SJSA1 (cell line): ENCODE data around the gene EVX2. TPM values are rescaled to one million over a fixed set of nuclear protein-coding genes. Genes with fewer than 3 reads are reported as not detected.

Experiments
- DNase-seq, 2 experiments: peaks; one replicate each; pipeline ENCODE4 v3.0.0-alpha.2; 2015 to 2020; ENCODE audit warnings: low spot score in 2 of 2, low read depth in 1 of 2
- H3K27ac ChIP-seq: fragments of 250-450 bp; sonication (Bioruptor Pico); 2 replicates; pipeline ENCODE4 v1.5.1; 2020; ENCODE audit warnings: mild to moderate bottlenecking, moderate library complexity
- H3K27me3 ChIP-seq: fragments of 250-450 bp; sonication (Bioruptor Pico); replicated peaks from 2 replicates; pipeline ENCODE4 v1.5.1; 2020; ENCODE audit warnings: mild to moderate bottlenecking, moderate library complexity
- H3K36me3 ChIP-seq: fragments of 250-450 bp; sonication (Bioruptor Pico); 2 replicates; pipeline ENCODE4 v1.5.1; 2020; ENCODE audit warnings: mild to moderate bottlenecking
- H3K4me1 ChIP-seq: fragments of 250-450 bp; sonication (Bioruptor Pico); replicated peaks from 2 replicates; pipeline ENCODE4 v1.6.1; 2021; ENCODE audit warnings: mild to moderate bottlenecking
- H3K4me3 ChIP-seq: fragments of 250-450 bp; sonication (Bioruptor Pico); 2 replicates; pipeline ENCODE4 v1.5.1; 2020; ENCODE audit warnings: mild to moderate bottlenecking
- H3K9me3 ChIP-seq: fragments of 250-450 bp; sonication (Bioruptor Pico); replicated peaks from 2 replicates; pipeline ENCODE4 v1.5.1; 2020; ENCODE audit warnings: mild to moderate bottlenecking
- total RNA-seq: library from RNA; depleted of rRNA; stranded (reverse); fragments of >200 nt; shearing (Covaris generic); gene quantifications from 2 replicates; pipeline ENCODE4 v1.2.3, GENCODE V29; 2014

The EVX2 gene
- total RNA-seq, 1 experiment from 2014 or later = not detected

DNA sequence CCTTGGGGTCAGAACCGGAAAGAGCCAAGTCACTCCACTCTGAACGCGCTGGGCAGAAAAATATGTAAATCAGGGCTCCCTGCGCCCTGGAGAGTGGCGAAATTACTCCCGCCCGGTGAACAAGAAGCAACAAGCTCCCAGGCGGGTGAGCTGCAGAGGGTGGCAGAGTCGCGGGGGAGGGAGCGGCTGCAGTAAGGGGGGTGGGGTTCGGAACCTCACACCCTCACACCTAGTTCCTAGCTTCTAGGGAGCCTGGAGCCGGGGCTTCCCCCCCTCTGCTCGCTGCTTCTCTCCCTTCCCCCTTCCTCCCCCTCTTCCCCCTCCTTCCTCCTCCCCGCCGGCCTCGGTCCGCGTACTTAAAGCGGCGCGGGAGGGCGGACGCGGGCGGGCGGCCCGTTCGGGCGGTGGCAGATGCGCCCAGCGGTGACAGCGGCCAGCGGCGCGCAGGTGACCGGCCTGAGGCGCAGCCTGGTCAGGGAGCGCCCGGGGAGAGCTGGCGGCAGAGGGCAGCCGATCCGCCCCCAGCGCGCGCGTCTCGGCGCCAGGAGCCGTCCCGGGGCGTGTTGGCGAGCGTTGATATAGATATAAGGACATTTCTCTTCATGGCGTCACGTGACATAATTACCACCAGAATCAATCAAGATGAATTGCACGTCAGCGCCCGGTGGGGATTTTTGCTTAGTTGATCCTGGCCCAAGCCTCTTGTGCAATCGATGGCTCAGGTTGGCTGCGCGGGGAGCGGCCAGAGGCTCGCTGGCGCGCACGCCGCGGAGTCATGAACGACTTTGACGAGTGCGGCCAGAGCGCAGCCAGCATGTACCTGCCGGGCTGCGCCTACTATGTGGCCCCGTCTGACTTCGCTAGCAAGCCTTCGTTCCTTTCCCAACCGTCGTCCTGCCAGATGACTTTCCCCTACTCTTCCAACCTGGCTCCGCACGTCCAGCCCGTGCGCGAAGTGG is 23.1 kb upstream of the EVX2 start, which contains the start of gene HOXD11:
TSS of gene HOXD11 (plus strand) at position 700 of the 959 bp plus-strand sequence. CDS start at position 776, 76 bp downstream.
- peaks cover 9% of the 10 kb centered on the region for H3K4me1 ChIP-seq
- H3K9me3 ChIP-seq = peaks cover 4% of the 10 kb centered on the region; the same call in 1 of the 2 replicates
- H3K4me3 ChIP-seq = no peak within 1 kb of the TSS
- H3K27ac ChIP-seq = no peak within 1 kb of the TSS
- no peaks in the 10 kb centered on the region for H3K36me3 ChIP-seq
- peak in 1 of 2 experiments; percentile 19 for DNase-seq
- H3K27me3 ChIP-seq = peaks cover 60% of the 10 kb centered on the region

DNA sequence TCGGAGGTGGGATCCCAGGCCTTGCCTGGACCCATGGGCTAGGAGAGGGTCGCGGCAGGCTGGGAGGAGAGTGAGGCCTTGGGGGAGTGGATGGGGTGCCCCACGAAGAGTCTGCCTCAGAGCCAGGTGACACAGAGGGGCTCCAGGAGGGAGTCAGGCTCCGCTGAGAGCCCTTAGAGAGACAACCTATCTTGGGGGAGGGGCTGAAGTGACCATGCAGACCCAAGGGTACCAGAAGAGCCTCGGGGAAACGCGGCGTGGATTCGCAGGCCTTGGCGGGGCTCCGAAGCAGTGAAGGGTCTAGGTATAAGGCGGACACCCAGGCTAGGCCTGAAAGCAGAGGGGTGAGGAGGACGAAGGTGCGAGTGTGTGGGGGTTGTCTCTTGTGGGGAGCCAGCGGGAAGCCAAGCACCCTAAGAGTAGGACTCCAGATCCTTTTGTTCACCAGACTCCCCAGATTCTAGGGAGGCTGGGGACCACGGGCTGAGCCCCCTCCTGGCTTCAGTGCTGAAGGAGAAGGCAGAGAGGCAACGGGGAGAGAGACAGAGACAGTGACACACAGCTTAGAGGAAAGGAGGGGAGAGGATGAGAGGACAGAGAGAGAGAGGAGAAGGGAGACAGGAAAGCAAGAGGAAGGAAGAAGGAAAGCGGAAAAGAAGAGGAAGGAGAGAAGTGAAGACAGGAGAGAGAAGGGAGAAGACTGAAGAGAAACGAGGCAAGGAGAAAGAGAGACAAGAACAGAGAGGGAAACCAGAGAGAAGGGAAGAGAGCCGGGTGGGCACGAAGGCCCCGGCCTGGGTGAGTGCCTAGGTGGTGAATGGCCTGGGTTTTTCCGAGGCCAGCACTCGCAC is 22.2 kb upstream of the EVX2 start:
- Histone ChIP-seq H3K36me3 (no peaks in the 10 kb centered on the region), H3K9me3 (peaks cover 4% of the 10 kb centered on the region; the same call in 1 of the 2 replicates), H3K4me3 (no peak overlapping the region), H3K27me3 (peaks cover 52% of the 10 kb centered on the region), H3K27ac (no peak overlapping the region), H3K4me1 (peaks cover 9% of the 10 kb centered on the region)
- no peak for DNase-seq

DNA sequence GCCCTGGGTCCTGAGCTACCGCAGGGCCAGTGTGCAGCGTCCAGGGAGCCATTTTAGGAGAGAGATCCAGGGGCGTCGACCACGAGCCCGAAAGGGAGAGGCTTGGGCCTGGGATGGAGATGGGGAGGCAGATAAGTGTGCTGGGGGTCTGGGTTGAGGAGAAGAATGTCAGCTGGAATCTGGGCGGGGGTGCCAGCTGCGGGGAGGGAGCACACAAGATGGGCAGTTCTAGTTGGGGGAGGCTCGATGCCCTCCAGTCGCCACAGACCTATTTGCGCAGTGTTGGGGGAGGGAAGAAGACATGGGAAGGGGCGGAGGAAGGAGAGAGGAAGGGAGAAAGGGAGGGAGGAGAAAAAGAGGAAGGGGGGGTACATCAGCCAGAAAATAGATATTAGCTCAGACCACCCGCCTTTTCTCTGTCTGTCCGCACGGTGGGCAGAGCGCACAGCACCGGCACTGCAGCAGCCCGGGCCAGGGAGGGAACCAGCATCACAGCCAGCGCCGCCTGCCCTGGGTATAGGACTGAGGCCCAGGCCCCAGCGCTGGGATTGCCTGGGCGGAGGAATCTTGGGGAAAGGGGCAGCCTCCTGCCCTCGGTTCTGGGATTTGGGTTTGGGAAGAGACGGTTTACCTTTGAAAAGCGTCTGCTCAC is 21.4 kb upstream of the EVX2 start:
- Histone ChIP-seq H3K27ac (no peak overlapping the region), H3K27me3 (peaks cover 44% of the 10 kb centered on the region)

DNA sequence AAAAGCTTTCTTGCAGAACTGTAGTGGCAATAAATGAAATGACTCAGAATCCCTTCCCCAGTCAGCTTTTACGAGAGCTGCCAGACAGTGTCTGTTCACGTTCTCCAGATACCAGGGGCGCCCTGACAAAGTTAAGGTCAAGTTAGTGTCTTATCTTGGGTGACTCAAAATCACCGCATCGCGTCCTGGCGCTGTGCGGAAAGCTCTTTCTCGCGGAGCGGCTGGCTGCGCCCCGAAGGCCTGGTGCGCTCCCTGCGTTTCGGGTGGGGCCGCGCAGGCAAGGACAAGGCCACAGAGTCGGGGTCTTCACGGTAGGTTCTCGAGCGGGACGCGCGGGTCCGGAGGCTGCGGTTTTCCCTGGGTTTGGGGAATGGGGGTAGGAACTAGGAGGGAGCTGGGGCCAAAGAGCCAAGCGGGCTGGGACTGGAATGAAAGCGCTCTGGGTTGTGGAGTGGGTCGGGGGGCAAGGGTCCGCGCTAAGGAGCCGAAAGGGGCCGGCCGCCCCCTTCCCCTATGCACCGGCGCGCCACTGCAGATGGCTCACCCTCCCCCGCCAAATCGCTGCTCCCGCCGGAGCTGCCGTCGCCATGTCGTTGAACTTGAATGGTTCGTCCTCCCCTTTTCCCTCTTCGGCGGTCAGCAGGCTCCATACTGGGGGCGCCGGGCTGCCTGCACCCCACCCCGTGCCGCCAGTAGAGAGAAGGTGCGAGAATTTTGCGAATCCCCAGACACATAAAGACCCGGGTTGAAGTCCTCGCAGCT is 20.7 kb upstream of the EVX2 start:
- H3K27me3 ChIP-seq = peaks cover 39% of the 10 kb centered on the region
- DNase-seq = no peak
- H3K27ac ChIP-seq = no peak overlapping the region
- H3K4me3 ChIP-seq = no peak overlapping the region
- H3K36me3 ChIP-seq = no peaks in the 10 kb centered on the region
- H3K9me3 ChIP-seq = peaks cover 4% of the 10 kb centered on the region; the same call in 1 of the 2 replicates
- H3K4me1 ChIP-seq = peaks cover 9% of the 10 kb centered on the region

More for the DNA sequence above, 21.4 kb upstream of the EVX2 start:
- no peak for DNase-seq
- no peaks in the 10 kb centered on the region for H3K36me3 ChIP-seq
- peaks cover 9% of the 10 kb centered on the region for H3K4me1 ChIP-seq
- H3K9me3 ChIP-seq = peaks cover 4% of the 10 kb centered on the region; the same call in 1 of the 2 replicates
- no peak overlapping the region for H3K4me3 ChIP-seq

DNA sequence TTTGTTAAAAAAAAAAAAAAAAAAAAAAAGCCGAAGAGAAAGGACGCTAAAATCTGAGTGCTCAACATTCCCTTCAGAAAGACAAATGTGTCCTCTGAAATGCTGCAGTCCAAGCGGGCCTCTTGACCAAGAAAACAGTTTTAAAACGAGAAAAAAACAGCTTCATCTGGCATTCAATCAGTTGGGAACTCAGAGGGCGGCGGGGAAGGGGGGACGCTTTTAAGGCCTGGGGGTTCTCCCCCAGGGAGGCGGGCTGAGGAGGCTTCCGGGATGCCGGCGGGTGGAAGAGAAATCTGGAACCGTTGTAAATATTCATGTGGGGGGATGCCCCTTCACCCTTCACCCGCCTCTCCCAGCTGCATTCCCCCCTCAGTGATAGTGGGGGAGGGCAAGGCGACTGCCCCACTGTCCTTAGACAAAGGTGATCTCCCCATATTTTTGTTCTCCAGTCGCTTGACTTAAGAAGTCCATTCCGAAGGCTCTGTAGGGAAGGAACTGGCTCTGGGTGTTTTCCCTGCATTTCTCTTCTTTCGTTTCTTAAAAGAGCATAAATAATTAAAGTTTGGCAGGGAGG is 20.1 kb upstream of the EVX2 start:
- Histone ChIP-seq H3K9me3 (peaks cover 4% of the 10 kb centered on the region; the same call in 1 of the 2 replicates), H3K27ac (no peak overlapping the region), H3K4me3 (no peak overlapping the region), H3K27me3 (peaks cover 37% of the 10 kb centered on the region), H3K4me1 (peaks cover 9% of the 10 kb centered on the region), H3K36me3 (no peaks in the 10 kb centered on the region)
- DNase-seq = no peak

DNA sequence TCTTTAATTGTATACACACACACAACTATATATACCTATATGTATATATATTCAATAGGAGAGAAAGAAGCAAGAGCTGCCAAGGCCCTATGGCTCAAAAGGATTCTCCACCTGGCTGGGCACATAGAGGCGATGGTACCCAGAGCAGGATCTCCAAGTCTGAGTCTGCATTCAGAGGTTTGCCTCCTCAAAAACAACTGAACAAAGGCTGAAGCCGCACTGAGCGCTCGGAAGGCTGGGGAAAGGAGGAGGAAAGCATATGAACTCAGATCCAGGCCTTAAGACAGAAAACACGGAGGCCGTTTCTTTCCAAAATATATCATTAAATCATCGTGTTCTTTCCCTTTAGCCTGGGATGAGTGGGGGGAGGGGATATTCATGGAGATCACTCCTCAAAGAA is 19.4 kb upstream of the EVX2 start:
- Histone ChIP-seq H3K27ac (no peak overlapping the region), H3K27me3 (peaks cover 41% of the 10 kb centered on the region), H3K4me1 (peaks cover 16% of the 10 kb centered on the region), H3K36me3 (no peaks in the 10 kb centered on the region), H3K4me3 (no peak overlapping the region), H3K9me3 (peaks cover 4% of the 10 kb centered on the region; the same call in 1 of the 2 replicates)
- DNase-seq = no peak

DNA sequence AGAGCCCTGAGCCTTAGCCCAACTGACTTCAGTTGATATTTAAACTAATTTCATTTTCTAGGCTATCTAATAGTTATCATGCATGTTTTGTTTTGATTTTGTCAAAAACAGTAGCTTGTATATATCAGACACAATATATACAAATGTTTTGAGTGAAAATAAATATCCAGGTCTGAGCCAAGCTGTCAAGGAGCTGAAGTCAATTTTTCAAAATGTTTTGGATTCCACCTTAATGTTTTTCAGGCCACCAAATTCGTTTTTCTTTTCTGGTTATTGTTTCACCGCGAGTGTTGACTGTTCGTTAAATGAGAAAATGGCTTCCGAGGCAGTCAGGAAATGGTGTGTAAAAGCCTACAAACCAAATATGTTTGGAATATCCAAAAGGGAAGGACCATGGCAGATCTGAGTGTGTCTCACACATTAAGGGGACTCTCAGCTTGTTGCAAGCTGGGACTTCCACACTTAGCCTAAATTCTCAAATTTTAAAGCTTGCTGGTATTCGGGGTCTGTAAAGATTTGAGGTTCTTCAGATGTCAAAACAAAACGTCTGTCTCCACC is 18.6 kb upstream of the EVX2 start:
- Histone ChIP-seq H3K4me3 (no peak overlapping the region), H3K4me1 (peaks cover 20% of the 10 kb centered on the region), H3K27ac (no peak overlapping the region), H3K36me3 (no peaks in the 10 kb centered on the region), H3K27me3 (peaks cover 38% of the 10 kb centered on the region), H3K9me3 (peaks cover 4% of the 10 kb centered on the region; the same call in 1 of the 2 replicates)
- no peak for DNase-seq

DNA sequence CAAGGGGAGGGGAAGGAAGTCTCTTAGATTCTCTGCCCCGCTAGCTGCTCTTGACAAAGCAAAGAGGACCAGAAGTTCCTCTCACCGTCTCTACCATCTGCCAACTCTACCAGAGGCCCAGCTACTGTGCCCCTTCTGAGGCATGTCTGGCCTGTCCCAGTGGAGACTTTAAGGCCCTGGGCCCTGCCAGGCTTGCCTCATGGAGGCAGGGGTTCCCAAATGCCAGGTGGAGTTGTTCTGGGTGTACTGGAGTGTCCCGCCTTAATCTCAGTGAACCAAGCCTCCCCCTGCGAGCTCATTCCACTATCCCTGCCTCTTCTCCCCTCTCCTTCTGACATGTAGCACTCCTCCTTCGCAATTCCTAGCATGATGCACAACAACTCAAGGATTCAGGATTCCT is 18.1 kb upstream of the EVX2 start:
- peaks cover 33% of the 10 kb centered on the region for H3K27me3 ChIP-seq
- no peak overlapping the region for H3K27ac ChIP-seq
- no peaks in the 10 kb centered on the region; the same call in 1 of the 2 replicates for H3K9me3 ChIP-seq
- H3K4me1 ChIP-seq = peaks cover 20% of the 10 kb centered on the region
- no peak overlapping the region for H3K4me3 ChIP-seq
- no peaks in the 10 kb centered on the region for H3K36me3 ChIP-seq
- DNase-seq = no peak

DNA sequence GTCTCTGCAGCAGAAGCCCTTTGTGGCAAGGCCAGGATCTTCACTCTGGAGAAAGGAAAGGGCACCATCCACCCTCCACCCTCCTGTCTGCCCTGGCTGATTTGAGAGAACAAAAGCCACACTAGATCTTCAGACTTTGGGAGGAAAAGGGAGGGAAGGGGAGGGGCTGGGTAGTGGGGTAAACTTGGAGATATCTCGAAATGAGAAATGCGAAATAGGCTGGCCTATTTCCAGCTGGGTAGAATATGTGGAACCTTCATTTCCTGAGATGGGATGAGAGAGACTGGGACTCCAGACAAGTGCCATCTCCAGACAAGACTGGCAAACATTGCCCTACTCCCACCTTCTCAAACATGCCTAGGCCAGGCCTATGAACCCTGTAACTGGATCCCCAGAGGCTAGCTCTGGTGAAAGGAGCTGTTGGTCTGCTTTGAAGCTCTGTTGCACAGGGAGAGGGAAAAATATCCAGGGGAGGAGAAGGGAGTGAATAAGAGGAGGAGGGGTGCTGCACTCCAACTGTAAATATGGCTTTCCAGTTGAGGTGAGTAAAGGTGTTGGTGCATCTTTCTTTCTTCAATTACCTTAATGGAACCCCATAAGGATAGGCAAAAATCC is 17.6 kb upstream of the EVX2 start:
- Histone ChIP-seq H3K4me1 (peaks cover 22% of the 10 kb centered on the region), H3K36me3 (no peaks in the 10 kb centered on the region), H3K9me3 (no peaks in the 10 kb centered on the region; the same call in 1 of the 2 replicates), H3K27ac (no peak overlapping the region), H3K27me3 (peaks cover 33% of the 10 kb centered on the region), H3K4me3 (no peak overlapping the region)
- DNase-seq = no peak

DNA sequence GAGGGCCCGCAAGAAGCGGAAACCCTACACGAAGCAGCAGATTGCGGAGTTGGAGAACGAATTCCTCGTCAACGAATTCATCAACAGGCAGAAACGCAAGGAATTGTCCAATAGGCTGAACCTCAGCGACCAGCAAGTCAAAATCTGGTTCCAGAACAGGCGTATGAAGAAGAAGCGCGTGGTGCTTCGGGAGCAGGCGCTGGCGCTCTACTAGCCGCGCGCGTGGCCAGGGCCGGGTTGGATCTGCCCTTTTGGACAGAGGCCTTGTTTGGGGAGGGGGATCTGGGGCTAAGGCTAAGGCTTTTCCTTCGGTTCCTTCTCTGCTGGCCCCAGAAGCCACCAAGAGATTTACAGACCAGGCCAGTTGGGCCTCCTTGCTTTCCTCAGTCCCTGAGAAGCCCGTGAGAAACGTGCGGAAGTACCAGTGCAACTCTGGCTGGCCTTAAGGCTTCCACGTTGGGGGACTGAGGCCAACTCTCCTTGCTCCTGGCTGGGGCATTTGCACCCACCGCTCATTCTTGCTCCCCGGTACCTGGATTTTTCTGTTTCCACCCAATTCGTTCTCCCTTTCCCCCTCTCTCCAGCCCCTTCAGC is 16.9 kb upstream of the EVX2 start:
- Histone ChIP-seq H3K27me3 (peaks cover 33% of the 10 kb centered on the region), H3K4me1 (peaks cover 22% of the 10 kb centered on the region)

DNA sequence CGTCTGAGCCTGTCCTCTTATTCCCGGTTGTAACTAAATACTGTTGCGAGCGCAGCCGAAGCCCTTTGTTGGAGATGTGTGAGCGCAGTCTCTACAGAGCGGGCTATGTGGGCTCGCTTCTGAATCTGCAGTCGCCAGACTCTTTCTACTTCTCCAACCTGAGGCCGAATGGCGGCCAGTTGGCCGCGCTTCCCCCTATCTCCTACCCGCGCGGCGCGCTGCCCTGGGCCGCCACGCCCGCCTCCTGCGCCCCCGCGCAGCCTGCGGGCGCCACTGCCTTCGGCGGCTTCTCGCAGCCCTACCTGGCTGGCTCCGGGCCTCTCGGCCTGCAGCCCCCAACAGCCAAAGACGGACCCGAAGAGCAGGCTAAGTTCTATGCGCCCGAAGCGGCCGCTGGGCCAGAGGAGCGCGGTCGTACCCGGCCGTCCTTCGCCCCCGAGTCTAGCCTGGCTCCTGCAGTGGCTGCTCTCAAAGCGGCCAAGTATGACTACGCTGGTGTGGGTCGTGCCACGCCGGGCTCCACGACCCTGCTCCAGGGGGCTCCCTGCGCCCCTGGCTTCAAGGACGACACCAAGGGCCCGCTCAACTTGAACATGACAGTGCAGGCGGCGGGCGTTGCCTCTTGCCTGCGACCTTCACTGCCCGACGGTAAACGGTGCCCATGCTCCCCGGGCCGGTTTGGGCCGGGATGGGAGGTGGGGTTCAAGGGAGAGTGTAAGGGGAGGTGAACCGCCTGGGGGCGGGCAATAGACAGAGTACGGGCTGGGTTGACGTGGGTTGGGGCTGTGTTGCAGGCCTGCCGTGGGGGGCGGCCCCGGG is 16.2 kb upstream of the EVX2 start, which contains the start of gene HOXD12:
TSS of gene HOXD12 (plus strand) at position 68 of the 819 bp plus-strand sequence. CDS start at position 75, 7 bp downstream.
- H3K36me3 ChIP-seq = no peaks in the 10 kb centered on the region
- no peak within 1 kb of the TSS; the same call in 1 of the 2 replicates for H3K4me3 ChIP-seq
- no peaks in the 10 kb centered on the region; the same call in 1 of the 2 replicates for H3K9me3 ChIP-seq
- H3K27me3 ChIP-seq = peaks cover 33% of the 10 kb centered on the region
- H3K27ac ChIP-seq = no peak within 1 kb of the TSS
- H3K4me1 ChIP-seq = peaks cover 22% of the 10 kb centered on the region
- no peak for DNase-seq

More for the DNA sequence above, 16.9 kb upstream of the EVX2 start:
- H3K4me3 ChIP-seq = no peak overlapping the region
- DNase-seq = no peak
- H3K36me3 ChIP-seq = no peaks in the 10 kb centered on the region
- H3K27ac ChIP-seq = no peak overlapping the region
- H3K9me3 ChIP-seq = no peaks in the 10 kb centered on the region; the same call in 1 of the 2 replicates
